CD8-positive, alpha-beta memory T cell (primary cell): ENCODE data around the gene RBMS1. TPM values are rescaled to one million over a fixed set of nuclear protein-coding genes. Genes with fewer than 3 reads are reported as not detected.

Experiments used
- CTCF ChIA-PET: fragments of 350-600 bp; sonication (Branson Sonifier 250); formaldehyde crosslinking; loops from one replicate; lab custom pipeline; 2021; ENCODE audit warnings: antibody characterized with exemption; lab: Charles Lee
- POLR2A ChIA-PET: fragments of 350-600 bp; sonication (Branson Sonifier 250); formaldehyde crosslinking; loops from one replicate; lab custom pipeline; 2021; ENCODE audit warnings: antibody characterized with exemption; lab: Charles Lee
- DNase-seq, 5 donors: peaks; one replicate each; pipeline versions ENCODE4 v3.0.0 to v3.0.0-alpha.2; 2020 to 2022; ENCODE audit warnings: mixed read lengths in 1 of 5
- H3K27ac ChIP-seq: one replicate; pipeline ENCODE4 v1.7.0; 2013; ENCODE audit warnings: low read depth, mild to moderate bottlenecking, low read length, moderate library complexity
- H3K27me3 ChIP-seq: 2 replicates; pipeline ENCODE4 v1.7.0; 2013; ENCODE audit warnings: low read length, mild to moderate bottlenecking; ENCODE audit not compliant: insufficient read depth, poor library complexity, severe bottlenecking
- H3K36me3 ChIP-seq: 2 replicates; pipeline ENCODE4 v1.7.0; 2013; ENCODE audit warnings: mild to moderate bottlenecking, low read length, moderate library complexity; ENCODE audit not compliant: insufficient read depth
- H3K4me1 ChIP-seq: 2 replicates; pipeline ENCODE4 v1.7.0; 2013; ENCODE audit warnings: mild to moderate bottlenecking, low read length, moderate library complexity; ENCODE audit not compliant: insufficient read depth
- H3K4me3 ChIP-seq: 2 replicates; pipeline ENCODE4 v1.7.0; 2013; ENCODE audit warnings: mild to moderate bottlenecking, low read length
- H3K9me3 ChIP-seq: 2 replicates; pipeline ENCODE4 v1.7.0; 2013; ENCODE audit warnings: mild to moderate bottlenecking, low read length
- H3K27ac Mint-ChIP-seq, 8 donors: one replicate each; pipeline ENCODE4 v1.8.0; 2020 to 2021; ENCODE audit warnings: mixed read lengths in 8 of 8, mild to moderate bottlenecking in 6 of 8, inconsistent platforms in 3 of 8, moderate library complexity in 3 of 8
- H3K27me3 Mint-ChIP-seq, 2 donors: one replicate each; pipeline ENCODE4 v1.8.0; 2020 to 2021; ENCODE audit warnings: mixed read lengths in 2 of 2, mild to moderate bottlenecking in 1 of 2, moderate library complexity in 1 of 2
- H3K36me3 Mint-ChIP-seq, 3 donors: one replicate each; pipeline ENCODE4 v1.8.0; 2020 to 2021; ENCODE audit warnings: mixed read lengths in 3 of 3, inconsistent platforms in 1 of 3, mild to moderate bottlenecking in 1 of 3
- H3K4me1 Mint-ChIP-seq, 3 donors: one replicate each; pipeline ENCODE4 v1.8.0; 2020 to 2021; ENCODE audit warnings: mixed read lengths in 3 of 3, inconsistent platforms in 1 of 3, mild to moderate bottlenecking in 1 of 3
- H3K4me3 Mint-ChIP-seq, 7 donors: one replicate each; pipeline ENCODE4 v1.8.0; 2020 to 2021; ENCODE audit warnings: mixed read lengths in 7 of 7, mild to moderate bottlenecking in 6 of 7, moderate library complexity in 4 of 7, inconsistent platforms in 2 of 7
- H3K9me3 Mint-ChIP-seq, 5 donors: one replicate each; pipeline ENCODE4 v1.8.0; 2020 to 2022; ENCODE audit warnings: mixed read lengths in 5 of 5, mild to moderate bottlenecking in 3 of 5, moderate library complexity in 2 of 5, inconsistent platforms in 1 of 5
- polyA plus RNA-seq: library from polyadenylated mRNA; unstranded; fragments of 300-500 nt; fragmentation: Illumina TruSeq; gene quantifications from one replicate; pipeline ENCODE4 v1.2.3, GENCODE V29; 2021
- total RNA-seq, 2 experiments: library from RNA; stranded (reverse); gene quantifications; one replicate each; pipeline ENCODE4 v1.2.3, GENCODE V29; 2021

Gene RBMS1
- total and polyA plus RNA-seq, 3 experiments from 2014 or later: 48.8 to 130 (median 50.3) TPM

DNA sequence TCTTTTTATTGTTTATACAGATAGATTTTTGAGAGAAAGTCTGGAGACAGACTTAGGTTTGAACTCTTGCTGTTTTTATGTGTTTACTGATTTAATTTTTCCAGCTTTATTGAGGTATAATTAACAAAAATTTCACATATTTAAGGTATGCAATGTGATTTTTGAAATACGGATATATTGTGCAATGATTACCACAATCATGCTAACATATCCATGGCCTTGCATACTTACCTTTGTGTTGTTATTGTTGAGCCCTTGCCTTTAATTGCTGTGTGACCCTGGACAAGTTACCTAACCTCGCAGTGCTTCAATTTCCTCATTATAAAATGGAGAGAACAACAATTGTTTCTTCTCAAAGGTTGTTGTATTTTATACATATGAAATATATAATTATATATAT lies 13.9 kb upstream of the RBMS1 start:
- H3K27ac ChIP-seq: no peak overlapping the region
- no peak overlapping the region for H3K27ac Mint-ChIP-seq
- no peaks in the 10 kb centered on the region for H3K36me3 ChIP-seq
- H3K36me3 Mint-ChIP-seq: no peaks in the 10 kb centered on the region
- no peak overlapping the region for H3K4me3 ChIP-seq
- no peaks in the 10 kb centered on the region for H3K9me3 ChIP-seq
- POLR2A ChIA-PET: no interaction called here
- no peaks in the 10 kb centered on the region for H3K9me3 Mint-ChIP-seq
- H3K27me3 Mint-ChIP-seq: no peaks in the 10 kb centered on the region
- H3K4me3 Mint-ChIP-seq: peak overlapping the region in 1 of 7 donors; percentile 4
- no peaks in the 10 kb centered on the region for H3K27me3 ChIP-seq
- CTCF ChIA-PET: no interaction called here
- no peak for DNase-seq
- H3K4me1 ChIP-seq: peaks cover 11% of the 10 kb centered on the region
- H3K4me1 Mint-ChIP-seq: peaks cover 26 to 32% (median 29%) of the 10 kb centered on the region in 3 donors

DNA sequence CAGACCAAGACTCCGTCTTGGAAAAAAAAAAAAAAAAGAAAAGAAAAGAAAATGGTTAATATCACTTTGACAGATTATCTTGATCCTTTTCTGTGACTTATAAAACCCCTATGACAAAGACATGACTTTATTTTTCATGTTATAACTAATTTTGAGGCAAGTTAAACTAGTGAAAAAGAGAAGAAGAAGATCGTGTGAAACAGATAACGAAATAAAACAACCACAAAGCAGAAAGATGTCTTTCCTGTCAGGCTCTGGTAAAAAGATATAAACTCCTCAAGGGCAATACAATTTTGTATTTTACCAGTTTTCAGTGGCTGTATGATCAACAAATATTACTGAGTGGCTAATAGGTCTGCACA lies 13.4 kb upstream of the RBMS1 start:
- Histone ChIP-seq H3K4me3 (no peak overlapping the region), H3K27ac (no peak overlapping the region), H3K9me3 (no peaks in the 10 kb centered on the region), H3K36me3 (no peaks in the 10 kb centered on the region), H3K27me3 (no peaks in the 10 kb centered on the region), H3K4me1 (peaks cover 11% of the 10 kb centered on the region)
- Mint-ChIP-seq H3K4me1 (peaks cover 26 to 32% (median 29%) of the 10 kb centered on the region in 3 donors), H3K36me3 (no peaks in the 10 kb centered on the region), H3K9me3 (no peaks in the 10 kb centered on the region), H3K4me3 (peak overlapping the region in 6 of 7 donors; percentile 4 to 78 (median 42)), H3K27ac (peak overlapping the region in 5 of 8 donors; percentile 10 to 87 (median 25)), H3K27me3 (no peaks in the 10 kb centered on the region)
- POLR2A ChIA-PET: no interaction called here
- peak in 1 of 5 donors; percentile 20 for DNase-seq
- CTCF ChIA-PET: no interaction called here

GRCh38 chr2:160506371-160507045 lies 12.9 kb upstream of the RBMS1 start:
- Histone ChIP-seq H3K36me3 (no peaks in the 10 kb centered on the region), H3K27me3 (no peaks in the 10 kb centered on the region), H3K4me3 (no peak overlapping the region), H3K4me1 (peaks cover 11% of the 10 kb centered on the region), H3K27ac (no peak overlapping the region), H3K9me3 (no peaks in the 10 kb centered on the region)
- Mint-ChIP-seq H3K4me3 (peak overlapping the region in 6 of 7 donors; percentile 4 to 78 (median 42)), H3K27ac (peak overlapping the region in 6 of 8 donors; percentile 20 to 87 (median 62)), H3K9me3 (no peaks in the 10 kb centered on the region), H3K27me3 (no peaks in the 10 kb centered on the region), H3K36me3 (no peaks in the 10 kb centered on the region), H3K4me1 (peaks cover 26 to 32% (median 29%) of the 10 kb centered on the region in 3 donors)
- DNase-seq: no peak
- ChIA-PET POLR2A (no interaction called here), CTCF (no interaction called here)

DNA sequence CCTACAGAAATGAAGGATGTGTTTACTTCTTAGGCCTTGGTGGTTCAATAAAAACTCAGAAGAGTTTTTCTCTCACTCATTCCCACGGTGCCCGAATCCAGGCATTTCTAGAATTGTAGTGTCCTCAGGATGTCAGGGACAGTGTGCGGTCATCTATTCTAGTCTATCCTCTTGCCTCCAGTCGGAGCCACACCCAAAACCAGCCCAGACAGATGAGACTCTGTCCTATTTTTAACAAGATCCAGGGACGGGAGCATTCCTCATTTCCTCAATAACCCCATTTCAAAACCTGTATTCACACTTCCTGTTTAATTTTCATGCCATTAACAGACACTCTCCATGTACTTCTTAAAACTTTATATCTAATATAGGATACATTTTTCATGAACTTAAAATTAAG lies 11.6 kb upstream of the RBMS1 start:
- Histone ChIP-seq H3K4me3 (no peak overlapping the region), H3K27ac (no peak overlapping the region), H3K4me1 (peaks cover 11% of the 10 kb centered on the region), H3K9me3 (no peaks in the 10 kb centered on the region), H3K27me3 (no peaks in the 10 kb centered on the region), H3K36me3 (no peaks in the 10 kb centered on the region)
- H3K4me1 Mint-ChIP-seq: peaks cover 26 to 32% (median 29%) of the 10 kb centered on the region in 3 donors
- no peaks in the 10 kb centered on the region for H3K36me3 Mint-ChIP-seq
- H3K4me3 Mint-ChIP-seq: no peak overlapping the region
- DNase-seq: no peak
- ChIA-PET POLR2A (no interaction called here), CTCF (no interaction called here)
- no peaks in the 10 kb centered on the region for H3K27me3 Mint-ChIP-seq
- H3K9me3 Mint-ChIP-seq: no peaks in the 10 kb centered on the region
- no peak overlapping the region for H3K27ac Mint-ChIP-seq

- no peaks in the 10 kb centered on the region for H3K9me3 ChIP-seq
- H3K36me3 ChIP-seq: no peaks in the 10 kb centered on the region
- Mint-ChIP-seq H3K36me3 (no peaks in the 10 kb centered on the region), H3K4me1 (peaks cover 17 to 24% (median 24%) of the 10 kb centered on the region in 3 donors), H3K27ac (no peak overlapping the region), H3K4me3 (no peak overlapping the region), H3K9me3 (no peaks in the 10 kb centered on the region), H3K27me3 (no peaks in the 10 kb centered on the region)
- no peak for DNase-seq
- CTCF ChIA-PET: no interaction called here
- peaks cover 11% of the 10 kb centered on the region for H3K4me1 ChIP-seq
- POLR2A ChIA-PET: no interaction called here
- no peak overlapping the region for H3K4me3 ChIP-seq
- no peak overlapping the region for H3K27ac ChIP-seq
- no peaks in the 10 kb centered on the region for H3K27me3 ChIP-seq
Measured at GRCh38 chr2:160502478-160502877, 8.9 kb upstream of the RBMS1 start.

DNA sequence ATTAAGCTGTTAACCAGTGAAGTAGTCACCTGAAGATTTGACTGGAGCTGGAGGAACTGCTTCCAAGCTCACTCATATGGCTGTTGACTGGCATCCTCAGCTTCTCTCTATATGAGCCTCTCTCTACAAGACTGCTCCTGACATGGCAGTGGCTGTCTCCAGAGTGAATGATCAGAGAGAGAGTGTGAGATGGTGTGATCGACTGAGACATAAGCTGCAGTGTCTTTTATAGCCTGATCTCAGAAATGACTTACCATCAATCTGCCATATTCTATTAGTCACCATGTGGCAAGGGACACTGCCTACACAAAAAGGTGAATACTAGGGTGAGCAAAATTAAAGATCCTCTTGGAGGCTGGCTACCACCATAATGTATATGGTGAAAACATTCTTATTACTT lies 7.8 kb upstream of the RBMS1 start:
- ChIA-PET CTCF (interaction anchor here (1.0 kb wide), 1 partner anchor 14 kb away, joined by 3 read pairs; no protein-coding TSS in a partner anchor), POLR2A (no interaction called here)
- H3K9me3 ChIP-seq: no peaks in the 10 kb centered on the region
- H3K36me3 ChIP-seq: no peaks in the 10 kb centered on the region
- Mint-ChIP-seq H3K27ac (no peak overlapping the region), H3K9me3 (no peaks in the 10 kb centered on the region), H3K4me3 (no peak overlapping the region), H3K4me1 (peaks cover 6 to 18% (median 13%) of the 10 kb centered on the region in 3 donors), H3K36me3 (no peaks in the 10 kb centered on the region), H3K27me3 (no peaks in the 10 kb centered on the region)
- no peak for DNase-seq
- peaks cover 5% of the 10 kb centered on the region for H3K4me1 ChIP-seq
- no peaks in the 10 kb centered on the region for H3K27me3 ChIP-seq
- H3K27ac ChIP-seq: no peak overlapping the region
- H3K4me3 ChIP-seq: no peak overlapping the region

DNA sequence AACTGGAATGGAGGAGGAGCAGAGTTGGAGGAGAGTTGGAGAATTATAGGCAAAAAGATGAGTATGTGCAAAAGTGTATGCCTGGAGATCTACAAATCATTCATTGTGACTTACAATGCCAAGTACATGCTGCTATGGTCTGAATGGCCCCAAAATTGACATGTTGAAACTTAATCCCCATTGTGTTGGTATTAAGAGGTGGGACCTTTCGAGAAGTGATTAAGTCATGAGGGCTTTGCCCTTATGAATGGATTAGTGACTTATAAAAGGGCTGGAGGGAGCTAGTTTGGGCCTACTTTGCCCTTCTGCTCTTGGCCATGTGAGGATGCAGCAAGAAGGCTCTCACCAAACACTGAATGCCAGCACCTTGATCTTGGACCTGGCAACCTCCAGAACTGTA lies 6.3 kb upstream of the RBMS1 start:
- H3K27ac Mint-ChIP-seq: peak overlapping the region in 1 of 8 donors; percentile 7
- Histone ChIP-seq H3K4me3 (no peak overlapping the region), H3K27ac (no peak overlapping the region), H3K4me1 (no peaks in the 10 kb centered on the region), H3K36me3 (no peaks in the 10 kb centered on the region), H3K27me3 (no peaks in the 10 kb centered on the region), H3K9me3 (no peaks in the 10 kb centered on the region)
- peaks cover 0 to 12% (median 11%) of the 10 kb centered on the region in 3 donors for H3K4me1 Mint-ChIP-seq
- ChIA-PET POLR2A (no interaction called here), CTCF (no interaction called here)
- H3K4me3 Mint-ChIP-seq: no peak overlapping the region
- no peaks in the 10 kb centered on the region for H3K9me3 Mint-ChIP-seq
- no peaks in the 10 kb centered on the region for H3K27me3 Mint-ChIP-seq
- no peak for DNase-seq
- no peaks in the 10 kb centered on the region for H3K36me3 Mint-ChIP-seq

GRCh38 chr2:160498137-160498536 lies 4.5 kb upstream of the RBMS1 start:
- Mint-ChIP-seq H3K9me3 (no peaks in the 10 kb centered on the region), H3K4me3 (no peak overlapping the region), H3K36me3 (peaks cover 0 to 2% (median 0%) of the 10 kb centered on the region in 3 donors), H3K27ac (no peak overlapping the region), H3K4me1 (peaks cover 2 to 13% (median 12%) of the 10 kb centered on the region in 3 donors), H3K27me3 (no peaks in the 10 kb centered on the region)
- CTCF ChIA-PET: no interaction called here
- POLR2A ChIA-PET: interaction anchor here (0.6 kb wide), 1 partner anchor 32 kb away, joined by 4 read pairs; no protein-coding TSS in a partner anchor
- H3K36me3 ChIP-seq: no peaks in the 10 kb centered on the region
- no peaks in the 10 kb centered on the region for H3K27me3 ChIP-seq
- peaks cover 5% of the 10 kb centered on the region for H3K4me1 ChIP-seq
- H3K27ac ChIP-seq: no peak overlapping the region
- H3K9me3 ChIP-seq: no peaks in the 10 kb centered on the region
- DNase-seq: no peak
- no peak overlapping the region for H3K4me3 ChIP-seq
